Stimulated activated CD8-positive, alpha-beta memory T cell treated with anti-CD3 and anti-CD28 coated beads, Interleukin-15, amount 100 ng/mL, for 1 hour (primary cell): Measurements from ENCODE around the gene IFT88.
"Not testable (repeated sequence)": the region's sequence is repeated elsewhere in the genome, so short reads cannot be mapped to it uniquely, and the experiment has no call there.

ENCODE experiments used
- DNase-seq: peaks from one replicate; pipeline ENCODE4 v3.0.0-alpha.2; 2020; ENCODE audit warnings: low read depth

IFT88 gene

GRCh38 chr13:20624213-20624612 lies 57.3 kb downstream of the IFT88 start:
- DNase-seq, result no peak

GRCh38 chr13:20633802-20634201 lies 66.8 kb downstream of the IFT88 start:
- DNase-seq, result no peak

- no peak for DNase-seq
Measured at GRCh38 chr13:20636079-20636478, 69.1 kb downstream of the IFT88 start.

- no peak for DNase-seq
Measured at GRCh38 chr13:20637811-20638210, 70.9 kb downstream of the IFT88 start.

- no peak for DNase-seq
Measured at GRCh38 chr13:20647758-20648157, 80.8 kb downstream of the IFT88 start.

GRCh38 chr13:20652946-20653345 lies 86.0 kb downstream of the IFT88 start:
- DNase-seq, result no peak

- DNase-seq, result no peak
Measured at GRCh38 chr13:20654156-20654555, 87.2 kb downstream of the IFT88 start.

- no peak for DNase-seq
Measured at GRCh38 chr13:20658451-20659040, 91.6 kb downstream of the IFT88 start.

DNA sequence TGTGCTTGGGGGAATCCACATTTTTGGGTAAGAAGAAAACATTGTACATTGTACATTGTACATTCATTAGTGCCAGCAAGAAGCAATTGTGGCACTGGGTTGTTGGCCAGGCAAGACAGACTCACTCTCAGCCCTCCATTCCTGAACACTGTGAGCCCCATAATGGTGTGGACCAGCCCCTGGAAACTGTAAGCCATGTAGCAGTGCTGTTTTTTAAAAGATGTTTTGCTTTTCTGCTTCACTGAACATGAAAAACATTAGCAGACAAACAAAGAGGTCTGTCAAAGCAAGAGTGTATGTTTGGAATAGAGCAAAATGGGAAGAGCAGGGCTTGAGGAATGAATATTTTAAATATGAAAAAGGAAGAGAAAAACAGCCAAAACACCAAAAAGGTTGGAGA lies 97.4 kb downstream of the IFT88 start:
- no peak for DNase-seq

DNA sequence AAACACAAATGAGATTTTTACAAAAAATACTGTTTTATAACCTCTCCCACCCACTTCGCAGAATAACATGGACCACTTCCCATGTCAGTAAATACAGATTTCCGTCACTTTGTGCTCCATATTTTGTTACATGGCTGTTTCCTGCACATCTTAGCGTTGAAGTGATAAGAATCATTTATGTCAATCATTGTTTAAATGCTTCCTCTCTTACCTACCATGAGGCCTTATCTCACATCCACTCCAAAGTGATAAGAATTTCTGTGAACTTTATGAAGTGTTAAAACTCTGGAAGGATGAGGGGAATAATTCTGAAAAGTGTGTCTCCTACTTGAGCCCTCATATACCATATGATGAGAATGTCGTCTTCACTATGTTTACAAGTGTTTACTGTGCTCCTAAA lies 100.0 kb downstream of the IFT88 start:
- no peak for DNase-seq

DNA sequence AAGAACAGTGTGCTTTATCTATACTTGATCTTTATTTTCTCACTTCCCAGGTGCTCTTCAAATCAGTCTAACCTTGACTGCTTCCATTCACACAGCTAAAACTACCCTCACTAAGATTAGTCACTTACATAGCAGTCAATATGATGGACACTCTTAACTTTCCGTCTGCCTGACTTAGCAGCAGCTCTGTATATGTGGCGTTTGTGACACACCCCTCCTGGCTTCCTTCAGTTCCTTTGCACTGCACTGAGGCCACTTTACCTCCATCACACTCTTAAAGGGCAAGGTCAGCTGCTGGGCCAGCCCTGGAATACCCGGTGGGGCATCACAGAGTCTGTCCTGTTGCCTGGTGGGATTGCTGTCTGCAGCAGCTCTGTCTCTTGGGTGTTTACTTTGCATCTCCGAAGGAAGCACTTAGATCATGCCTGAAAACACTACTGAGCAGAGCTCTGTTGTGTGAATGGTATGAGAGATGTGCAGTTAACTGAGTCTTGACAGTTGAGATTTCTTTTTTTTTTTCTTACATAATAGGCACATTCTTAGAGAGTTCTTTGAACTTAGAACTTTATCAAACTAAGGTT lies 101.0 kb downstream of the IFT88 start:
- DNase-seq, result no peak

GRCh38 chr13:20669162-20669561 lies 102.2 kb downstream of the IFT88 start:
- no peak for DNase-seq

GRCh38 chr13:20671789-20672188 lies 104.8 kb downstream of the IFT88 start:
- no peak for DNase-seq

DNA sequence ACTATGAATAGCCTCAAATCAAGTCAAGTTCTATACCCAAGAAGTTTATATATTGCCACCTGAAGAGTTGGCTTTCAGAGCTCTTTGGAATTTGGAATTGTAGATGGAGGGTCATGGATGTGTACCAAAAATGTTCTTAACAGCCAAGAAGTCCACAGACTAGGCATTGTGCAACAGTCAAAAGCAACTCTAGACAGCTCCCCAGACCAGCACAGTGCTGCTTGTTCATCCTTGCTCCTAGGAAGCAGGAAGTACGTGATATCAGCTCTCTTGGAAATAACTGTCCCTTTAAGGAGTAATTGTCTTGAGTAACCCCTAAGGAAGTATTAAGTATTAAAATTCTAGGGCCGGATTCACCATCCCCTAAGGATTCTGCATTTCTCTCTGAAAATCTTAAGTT lies 105.8 kb downstream of the IFT88 start:
- no peak for DNase-seq

- no peak for DNase-seq
Measured at GRCh38 chr13:20673715-20674114, 106.8 kb downstream of the IFT88 start.

- no peak for DNase-seq
Measured at GRCh38 chr13:20676213-20676612, 109.3 kb downstream of the IFT88 start.

DNA sequence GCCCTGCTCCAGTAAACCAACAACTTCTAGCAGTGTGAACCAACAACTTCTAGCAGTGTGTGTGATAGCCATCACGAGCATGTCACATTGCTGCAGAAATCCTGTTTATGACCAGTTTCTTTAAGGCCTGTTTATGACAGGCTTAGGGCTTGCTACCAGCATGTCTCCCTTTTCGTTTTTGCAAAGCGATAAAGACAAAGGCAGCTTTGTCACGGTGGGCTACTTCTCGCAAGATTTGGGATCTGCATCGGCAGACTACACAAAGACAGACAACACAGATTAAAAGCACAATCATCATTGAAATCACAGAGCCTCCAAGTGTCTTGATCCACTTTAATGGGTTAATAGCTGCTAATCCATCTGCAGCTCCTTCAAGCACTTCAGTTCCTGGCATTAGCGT lies 111.6 kb downstream of the IFT88 start:
- DNase-seq, result not testable (repeated sequence)

- no peak for DNase-seq
Measured at GRCh38 chr13:20679879-20680278, 112.9 kb downstream of the IFT88 start.

- DNase-seq, result no peak
Measured at GRCh38 chr13:20680416-20681080, 113.6 kb downstream of the IFT88 start.

DNA sequence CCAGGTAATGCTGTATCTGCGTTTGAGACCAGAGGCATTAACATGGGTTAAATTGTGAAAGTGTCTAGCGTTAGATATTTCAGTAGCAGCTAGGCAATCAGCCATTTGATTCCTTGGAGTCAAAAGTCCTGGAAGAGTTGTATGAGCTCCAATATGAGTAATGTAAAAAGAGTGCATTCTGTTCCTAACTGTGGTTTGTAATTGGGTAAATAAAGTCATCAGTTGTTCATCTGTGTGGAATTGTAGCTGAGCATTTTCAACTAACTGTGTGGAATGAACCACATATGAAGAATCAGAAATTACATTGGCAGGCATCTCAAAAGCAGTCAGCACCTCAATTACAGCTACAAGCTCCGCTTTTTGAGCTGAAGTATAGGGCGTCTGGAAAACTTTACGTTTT lies 114.5 kb downstream of the IFT88 start:
- not testable (repeated sequence) for DNase-seq

DNA sequence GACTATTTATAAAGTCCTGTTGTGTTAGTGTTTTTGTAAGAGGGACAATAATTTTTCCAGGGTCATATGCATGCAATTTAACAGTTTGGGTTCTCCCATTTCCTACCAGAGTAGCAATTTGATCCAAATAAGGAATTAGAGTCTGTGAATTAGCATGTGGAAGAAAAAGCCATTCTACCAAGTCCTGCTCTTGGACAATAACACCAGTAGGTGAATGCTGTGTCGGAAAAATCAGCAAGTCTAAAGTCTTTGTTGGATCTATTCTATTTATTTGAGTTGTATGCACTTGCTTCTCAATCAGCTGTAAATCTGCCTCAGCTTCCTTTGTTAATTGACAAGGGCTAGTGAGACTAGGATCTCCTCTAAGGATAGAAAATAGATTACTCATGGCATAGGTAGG lies 115.1 kb downstream of the IFT88 start:
- DNase-seq, result no peak

- no peak for DNase-seq
Measured at GRCh38 chr13:20684041-20684440, 117.1 kb downstream of the IFT88 start.

- DNase-seq, result no peak
Measured at GRCh38 chr13:20684546-20684945, 117.6 kb downstream of the IFT88 start.

DNA sequence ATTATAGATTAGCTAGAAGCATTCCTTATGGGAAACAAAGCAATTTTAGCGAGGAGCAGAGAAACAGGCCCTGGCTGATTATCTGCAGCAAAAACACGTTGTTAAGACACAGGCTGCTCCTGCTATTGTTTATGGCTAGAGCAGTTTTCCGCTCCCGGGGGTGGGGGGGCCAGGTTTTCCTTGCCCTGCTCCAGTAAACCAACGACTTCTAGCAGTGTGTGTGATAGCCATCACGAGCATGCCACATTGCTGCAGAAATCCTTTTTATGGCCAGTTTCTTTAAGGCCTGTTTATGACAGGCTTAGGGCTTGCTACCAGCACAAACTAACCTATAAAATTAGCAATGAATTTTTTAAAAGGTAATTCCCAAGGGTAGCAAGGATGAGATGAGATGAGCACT lies 118.1 kb downstream of the IFT88 start:
- DNase-seq, result no peak
